ENCODE data around the gene ENDOV.

GRCh38 chr17:80468242-80468641 lies 53.3 kb downstream of the ENDOV start:
- TF ChIP-seq CTCF (conservative IDR thresholded peaks at IDR 0.05; ENCODE audit: low read length) (no peak), EZH2phosphoT487 (IDR thresholded peaks at IDR 0.05; ENCODE audit: borderline replicate concordance) (no peak)

Measured in Loucy (cell line).